ENCODE results near the gene C6orf136.

Gene C6orf136

GRCh38 chr6:30686908-30687658 is 40.1 kb downstream of the C6orf136 start:
- ATAC-seq, result peak; percentile 21
- peak; percentile 90 for DNase-seq

- DNase-seq (peak; percentile 19), ATAC-seq (no peak)
These were observed 40.9 kb downstream of the C6orf136 start for GRCh38 chr6:30687659-30688431.

GRCh38 chr6:30688569-30688968 is 41.6 kb downstream of the C6orf136 start:
- DNase-seq (peak; percentile 20), ATAC-seq (no peak)

- no peak for DNase-seq
These were observed 42.3 kb downstream of the C6orf136 start for GRCh38 chr6:30689022-30689865.

GRCh38 chr6:30689985-30690384 is 43.1 kb downstream of the C6orf136 start:
- DNase-seq, result no peak

More at GRCh38 chr6:30689022-30689865, 42.3 kb downstream of the C6orf136 start:
- ATAC-seq, result no peak

GRCh38 chr6:30690403-30691207 is 43.7 kb downstream of the C6orf136 start, which contains the start of gene NRM:
Gene NRM, minus strand, starts transcription at chr6:30690984. Its CDS starts 10 bp downstream, at chr6:30690974.
- DNase-seq, result peak; percentile 89
- peak; percentile 44 for ATAC-seq

More at GRCh38 chr6:30689985-30690384, 43.1 kb downstream of the C6orf136 start:
- no peak for ATAC-seq

- DNase-seq (no peak), ATAC-seq (no peak)
These were observed 44.4 kb downstream of the C6orf136 start for GRCh38 chr6:30691208-30691847.

GRCh38 chr6:30696432-30696831 is 49.5 kb downstream of the C6orf136 start:
- no peak for DNase-seq

GRCh38 chr6:30700340-30700739 is 53.4 kb downstream of the C6orf136 start:
- DNase-seq (no peak), ATAC-seq (no peak)

More at GRCh38 chr6:30696432-30696831, 49.5 kb downstream of the C6orf136 start:
- no peak for ATAC-seq
